GM12864 (cell line): ENCODE results near the gene FYTTD1.

Experiments used
- DNase-seq: peaks from one replicate; pipeline ENCODE4 v3.0.0-alpha.2; 2011; ENCODE audit warnings: low read depth
- H3K4me3 ChIP-seq: 2 replicates; pipeline ENCODE4 v1.5.1; 2011; ENCODE audit warnings: mild to moderate bottlenecking, low read depth, low read length, control low read depth
- TF ChIP-seq, protein P1 (sequence below): IDR thresholded peaks from 2 replicates; pipeline ENCODE4 v1.5.1; 2011; ENCODE audit warnings: low read depth, mild to moderate bottlenecking, moderate library complexity, low read length, control low read depth, inconsistent platforms; ENCODE audit errors: missing control alignments

Gene FYTTD1

GRCh38 chr3:197833930-197834715, 84.4 kb downstream of the FYTTD1 start:
- DNase-seq: peak; percentile 40
- TF ChIP-seq, protein P1, sequence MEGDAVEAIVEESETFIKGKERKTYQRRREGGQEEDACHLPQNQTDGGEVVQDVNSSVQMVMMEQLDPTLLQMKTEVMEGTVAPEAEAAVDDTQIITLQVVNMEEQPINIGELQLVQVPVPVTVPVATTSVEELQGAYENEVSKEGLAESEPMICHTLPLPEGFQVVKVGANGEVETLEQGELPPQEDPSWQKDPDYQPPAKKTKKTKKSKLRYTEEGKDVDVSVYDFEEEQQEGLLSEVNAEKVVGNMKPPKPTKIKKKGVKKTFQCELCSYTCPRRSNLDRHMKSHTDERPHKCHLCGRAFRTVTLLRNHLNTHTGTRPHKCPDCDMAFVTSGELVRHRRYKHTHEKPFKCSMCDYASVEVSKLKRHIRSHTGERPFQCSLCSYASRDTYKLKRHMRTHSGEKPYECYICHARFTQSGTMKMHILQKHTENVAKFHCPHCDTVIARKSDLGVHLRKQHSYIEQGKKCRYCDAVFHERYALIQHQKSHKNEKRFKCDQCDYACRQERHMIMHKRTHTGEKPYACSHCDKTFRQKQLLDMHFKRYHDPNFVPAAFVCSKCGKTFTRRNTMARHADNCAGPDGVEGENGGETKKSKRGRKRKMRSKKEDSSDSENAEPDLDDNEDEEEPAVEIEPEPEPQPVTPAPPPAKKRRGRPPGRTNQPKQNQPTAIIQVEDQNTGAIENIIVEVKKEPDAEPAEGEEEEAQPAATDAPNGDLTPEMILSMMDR: no peak
- peak overlapping the region; percentile 30; the same call in 1 of the 2 replicates for H3K4me3 ChIP-seq

DNA sequence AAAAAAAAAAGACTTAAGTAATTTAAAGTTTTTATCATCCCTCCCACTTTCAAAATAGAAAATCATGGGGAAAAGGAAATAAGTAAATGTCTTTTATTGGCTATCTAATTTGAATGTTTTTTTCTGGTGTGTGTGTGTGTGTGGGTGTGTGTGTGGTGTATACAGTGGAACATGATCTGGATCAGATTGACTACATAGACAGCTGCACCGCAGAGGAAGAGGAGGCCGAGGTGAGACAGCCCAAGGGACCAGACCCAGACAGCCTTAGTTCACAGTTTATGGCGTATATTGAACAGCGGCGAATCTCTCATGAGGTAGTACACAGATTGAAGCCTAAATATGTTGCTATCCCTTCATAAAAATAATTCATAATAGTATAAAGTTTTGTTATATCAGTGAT, 85.8 kb downstream of the FYTTD1 start:
- TF ChIP-seq, protein P1: no peak
- H3K4me3 ChIP-seq: no peak overlapping the region
- no peak for DNase-seq

- no peak for DNase-seq
- H3K4me3 ChIP-seq: no peak overlapping the region
- TF ChIP-seq, protein P1: no peak
Measured at GRCh38 chr3:197836244-197836643, 86.6 kb downstream of the FYTTD1 start.
